Measurements from ENCODE around the gene EMSY. TPM values are rescaled to one million over a fixed set of nuclear protein-coding genes. Genes with fewer than 3 reads are reported as not detected.

EMSY gene
- total and polyA plus RNA-seq, 2 of the 8 experiments (the other 6 are each of a cell fraction or from before 2014, with no cell fraction given), result 29.6 to 34.6 TPM

DNA sequence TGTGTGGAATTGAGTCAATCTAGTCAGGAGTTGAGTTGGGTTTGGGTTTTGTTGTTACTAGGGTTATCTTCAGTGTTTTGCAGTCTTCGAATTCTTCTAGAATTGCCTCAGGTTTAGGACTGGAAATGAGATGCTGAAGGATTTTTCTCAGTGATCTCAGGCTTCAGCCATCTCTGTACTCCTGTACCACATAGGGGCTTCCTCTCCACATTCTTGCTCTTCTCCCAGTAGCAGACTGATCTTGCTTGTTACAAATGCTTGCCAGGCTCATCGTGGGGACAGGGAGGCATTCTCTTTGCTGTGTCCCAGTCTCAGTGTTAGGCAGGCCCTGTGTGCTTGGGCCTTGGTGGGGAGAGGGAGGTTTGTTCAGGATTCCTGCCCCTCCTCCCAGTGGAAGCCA, 129.6 kb downstream of the EMSY start (continued):
- TF ChIP-seq, protein P1, sequence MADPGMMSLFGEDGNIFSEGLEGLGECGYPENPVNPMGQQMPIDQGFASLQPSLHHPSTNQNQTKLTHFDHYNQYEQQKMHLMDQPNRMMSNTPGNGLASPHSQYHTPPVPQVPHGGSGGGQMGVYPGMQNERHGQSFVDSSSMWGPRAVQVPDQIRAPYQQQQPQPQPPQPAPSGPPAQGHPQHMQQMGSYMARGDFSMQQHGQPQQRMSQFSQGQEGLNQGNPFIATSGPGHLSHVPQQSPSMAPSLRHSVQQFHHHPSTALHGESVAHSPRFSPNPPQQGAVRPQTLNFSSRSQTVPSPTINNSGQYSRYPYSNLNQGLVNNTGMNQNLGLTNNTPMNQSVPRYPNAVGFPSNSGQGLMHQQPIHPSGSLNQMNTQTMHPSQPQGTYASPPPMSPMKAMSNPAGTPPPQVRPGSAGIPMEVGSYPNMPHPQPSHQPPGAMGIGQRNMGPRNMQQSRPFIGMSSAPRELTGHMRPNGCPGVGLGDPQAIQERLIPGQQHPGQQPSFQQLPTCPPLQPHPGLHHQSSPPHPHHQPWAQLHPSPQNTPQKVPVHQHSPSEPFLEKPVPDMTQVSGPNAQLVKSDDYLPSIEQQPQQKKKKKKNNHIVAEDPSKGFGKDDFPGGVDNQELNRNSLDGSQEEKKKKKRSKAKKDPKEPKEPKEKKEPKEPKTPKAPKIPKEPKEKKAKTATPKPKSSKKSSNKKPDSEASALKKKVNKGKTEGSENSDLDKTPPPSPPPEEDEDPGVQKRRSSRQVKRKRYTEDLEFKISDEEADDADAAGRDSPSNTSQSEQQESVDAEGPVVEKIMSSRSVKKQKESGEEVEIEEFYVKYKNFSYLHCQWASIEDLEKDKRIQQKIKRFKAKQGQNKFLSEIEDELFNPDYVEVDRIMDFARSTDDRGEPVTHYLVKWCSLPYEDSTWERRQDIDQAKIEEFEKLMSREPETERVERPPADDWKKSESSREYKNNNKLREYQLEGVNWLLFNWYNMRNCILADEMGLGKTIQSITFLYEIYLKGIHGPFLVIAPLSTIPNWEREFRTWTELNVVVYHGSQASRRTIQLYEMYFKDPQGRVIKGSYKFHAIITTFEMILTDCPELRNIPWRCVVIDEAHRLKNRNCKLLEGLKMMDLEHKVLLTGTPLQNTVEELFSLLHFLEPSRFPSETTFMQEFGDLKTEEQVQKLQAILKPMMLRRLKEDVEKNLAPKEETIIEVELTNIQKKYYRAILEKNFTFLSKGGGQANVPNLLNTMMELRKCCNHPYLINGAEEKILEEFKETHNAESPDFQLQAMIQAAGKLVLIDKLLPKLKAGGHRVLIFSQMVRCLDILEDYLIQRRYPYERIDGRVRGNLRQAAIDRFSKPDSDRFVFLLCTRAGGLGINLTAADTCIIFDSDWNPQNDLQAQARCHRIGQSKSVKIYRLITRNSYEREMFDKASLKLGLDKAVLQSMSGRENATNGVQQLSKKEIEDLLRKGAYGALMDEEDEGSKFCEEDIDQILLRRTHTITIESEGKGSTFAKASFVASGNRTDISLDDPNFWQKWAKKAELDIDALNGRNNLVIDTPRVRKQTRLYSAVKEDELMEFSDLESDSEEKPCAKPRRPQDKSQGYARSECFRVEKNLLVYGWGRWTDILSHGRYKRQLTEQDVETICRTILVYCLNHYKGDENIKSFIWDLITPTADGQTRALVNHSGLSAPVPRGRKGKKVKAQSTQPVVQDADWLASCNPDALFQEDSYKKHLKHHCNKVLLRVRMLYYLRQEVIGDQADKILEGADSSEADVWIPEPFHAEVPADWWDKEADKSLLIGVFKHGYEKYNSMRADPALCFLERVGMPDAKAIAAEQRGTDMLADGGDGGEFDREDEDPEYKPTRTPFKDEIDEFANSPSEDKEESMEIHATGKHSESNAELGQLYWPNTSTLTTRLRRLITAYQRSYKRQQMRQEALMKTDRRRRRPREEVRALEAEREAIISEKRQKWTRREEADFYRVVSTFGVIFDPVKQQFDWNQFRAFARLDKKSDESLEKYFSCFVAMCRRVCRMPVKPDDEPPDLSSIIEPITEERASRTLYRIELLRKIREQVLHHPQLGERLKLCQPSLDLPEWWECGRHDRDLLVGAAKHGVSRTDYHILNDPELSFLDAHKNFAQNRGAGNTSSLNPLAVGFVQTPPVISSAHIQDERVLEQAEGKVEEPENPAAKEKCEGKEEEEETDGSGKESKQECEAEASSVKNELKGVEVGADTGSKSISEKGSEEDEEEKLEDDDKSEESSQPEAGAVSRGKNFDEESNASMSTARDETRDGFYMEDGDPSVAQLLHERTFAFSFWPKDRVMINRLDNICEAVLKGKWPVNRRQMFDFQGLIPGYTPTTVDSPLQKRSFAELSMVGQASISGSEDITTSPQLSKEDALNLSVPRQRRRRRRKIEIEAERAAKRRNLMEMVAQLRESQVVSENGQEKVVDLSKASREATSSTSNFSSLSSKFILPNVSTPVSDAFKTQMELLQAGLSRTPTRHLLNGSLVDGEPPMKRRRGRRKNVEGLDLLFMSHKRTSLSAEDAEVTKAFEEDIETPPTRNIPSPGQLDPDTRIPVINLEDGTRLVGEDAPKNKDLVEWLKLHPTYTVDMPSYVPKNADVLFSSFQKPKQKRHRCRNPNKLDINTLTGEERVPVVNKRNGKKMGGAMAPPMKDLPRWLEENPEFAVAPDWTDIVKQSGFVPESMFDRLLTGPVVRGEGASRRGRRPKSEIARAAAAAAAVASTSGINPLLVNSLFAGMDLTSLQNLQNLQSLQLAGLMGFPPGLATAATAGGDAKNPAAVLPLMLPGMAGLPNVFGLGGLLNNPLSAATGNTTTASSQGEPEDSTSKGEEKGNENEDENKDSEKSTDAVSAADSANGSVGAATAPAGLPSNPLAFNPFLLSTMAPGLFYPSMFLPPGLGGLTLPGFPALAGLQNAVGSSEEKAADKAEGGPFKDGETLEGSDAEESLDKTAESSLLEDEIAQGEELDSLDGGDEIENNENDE (IDR thresholded peaks at IDR 0.05; ENCODE audit: insufficient replicate concordance, low read length), result no peak
- no peak for TF ChIP-seq RNF2 (IDR thresholded peaks at IDR 0.05; ENCODE audit: borderline replicate concordance, low read depth, low read length, missing control alignments, poor library complexity, severe bottlenecking)
- TF ChIP-seq TAF1 (IDR thresholded peaks at IDR 0.05; ENCODE audit: low read depth, low read length), result no peak
- no peak for TF ChIP-seq RFX5 (IDR thresholded peaks at IDR 0.05; ENCODE audit: borderline replicate concordance, low read depth, low read length)
- TF ChIP-seq BACH1 (IDR thresholded peaks at IDR 0.05; ENCODE audit: low read length), result no peak
- TF ChIP-seq CREB1 (IDR thresholded peaks at IDR 0.05), result no peak
- TF ChIP-seq, protein P2, sequence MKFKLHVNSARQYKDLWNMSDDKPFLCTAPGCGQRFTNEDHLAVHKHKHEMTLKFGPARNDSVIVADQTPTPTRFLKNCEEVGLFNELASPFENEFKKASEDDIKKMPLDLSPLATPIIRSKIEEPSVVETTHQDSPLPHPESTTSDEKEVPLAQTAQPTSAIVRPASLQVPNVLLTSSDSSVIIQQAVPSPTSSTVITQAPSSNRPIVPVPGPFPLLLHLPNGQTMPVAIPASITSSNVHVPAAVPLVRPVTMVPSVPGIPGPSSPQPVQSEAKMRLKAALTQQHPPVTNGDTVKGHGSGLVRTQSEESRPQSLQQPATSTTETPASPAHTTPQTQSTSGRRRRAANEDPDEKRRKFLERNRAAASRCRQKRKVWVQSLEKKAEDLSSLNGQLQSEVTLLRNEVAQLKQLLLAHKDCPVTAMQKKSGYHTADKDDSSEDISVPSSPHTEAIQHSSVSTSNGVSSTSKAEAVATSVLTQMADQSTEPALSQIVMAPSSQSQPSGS (IDR thresholded peaks at IDR 0.05; ENCODE audit: low read length), result no peak
- no peak for TF ChIP-seq ZNF274 (IDR thresholded peaks at IDR 0.05; ENCODE audit: borderline replicate concordance, extremely low read depth, low read length)
- no peak for TF ChIP-seq POLR2A (IDR thresholded peaks at IDR 0.05; ENCODE audit: control extremely low read depth in 1 of 2, low read depth in 2 of 2, low read length in 2 of 2)
- TF ChIP-seq EGR1 (IDR thresholded peaks at IDR 0.05; ENCODE audit: borderline replicate concordance, low read depth, low read length), result no peak
